ENCODE data around the gene CYP3A7.
"Not testable (repeated sequence)": the region's sequence is repeated elsewhere in the genome, so short reads cannot be mapped to it uniquely, and the experiment has no call there.

Gene CYP3A7

GRCh38 chr7:99739699-99740572, 4.9 kb upstream of the CYP3A7 start:
- Histone ChIP-seq H3K36me3 (ENCODE audit: control insufficient read depth, insufficient read depth, low read length) (no peaks in the 10 kb centered on the region), H3K9ac (ENCODE audit: low read length) (no peak overlapping the region)

GRCh38 chr7:99737726-99738125, 2.7 kb upstream of the CYP3A7 start:
- H3K4me1 ChIP-seq (ENCODE audit: control insufficient read depth, insufficient read depth, low read length), result no peaks in the 10 kb centered on the region
- H3K36me3 ChIP-seq (ENCODE audit: control insufficient read depth, insufficient read depth, low read length), result no peaks in the 10 kb centered on the region
- H3K27me3 ChIP-seq (ENCODE audit: control insufficient read depth, insufficient read depth, low read length), result no peaks in the 10 kb centered on the region
- H3K27ac ChIP-seq (ENCODE audit: low read depth, low read length), result no peak overlapping the region
- no peak overlapping the region for H3K9ac ChIP-seq (ENCODE audit: low read length)
- no peak overlapping the region for H3K4me3 ChIP-seq (ENCODE audit: low read length)

More at GRCh38 chr7:99739699-99740572, 4.9 kb upstream of the CYP3A7 start:
- no peaks in the 10 kb centered on the region for H3K27me3 ChIP-seq (ENCODE audit: control insufficient read depth, insufficient read depth, low read length)
- H3K4me3 ChIP-seq (ENCODE audit: low read length), result no peak overlapping the region
- H3K27ac ChIP-seq (ENCODE audit: low read depth, low read length), result no peak overlapping the region
- no peaks in the 10 kb centered on the region for H3K4me1 ChIP-seq (ENCODE audit: control insufficient read depth, insufficient read depth, low read length)

- not testable (repeated sequence) for H3K9ac ChIP-seq (ENCODE audit: low read length); H3K4me3 ChIP-seq (ENCODE audit: low read length); H3K4me1 ChIP-seq (ENCODE audit: control insufficient read depth, insufficient read depth, low read length); H3K27me3 ChIP-seq (ENCODE audit: control insufficient read depth, insufficient read depth, low read length); H3K36me3 ChIP-seq (ENCODE audit: control insufficient read depth, insufficient read depth, low read length); H3K27ac ChIP-seq (ENCODE audit: low read depth, low read length)
Measured at GRCh38 chr7:99736667-99737066, 1.7 kb upstream of the CYP3A7 start.

GRCh38 chr7:99733448-99733847, 1.5 kb downstream of the CYP3A7 start:
- H3K27ac ChIP-seq (ENCODE audit: low read depth, low read length), result no peak overlapping the region
- no peaks in the 10 kb centered on the region for H3K4me1 ChIP-seq (ENCODE audit: control insufficient read depth, insufficient read depth, low read length)
- no peaks in the 10 kb centered on the region for H3K27me3 ChIP-seq (ENCODE audit: control insufficient read depth, insufficient read depth, low read length)
- H3K36me3 ChIP-seq (ENCODE audit: control insufficient read depth, insufficient read depth, low read length), result no peaks in the 10 kb centered on the region
- no peak overlapping the region for H3K9ac ChIP-seq (ENCODE audit: low read length)
- no peak overlapping the region for H3K4me3 ChIP-seq (ENCODE audit: low read length)

GRCh38 chr7:99733003-99733402, 2.0 kb downstream of the CYP3A7 start:
- Histone ChIP-seq H3K27ac (ENCODE audit: low read depth, low read length) (no peak overlapping the region), H3K4me3 (ENCODE audit: low read length) (no peak overlapping the region), H3K27me3 (ENCODE audit: control insufficient read depth, insufficient read depth, low read length) (no peaks in the 10 kb centered on the region), H3K9ac (ENCODE audit: low read length) (no peak overlapping the region), H3K4me1 (ENCODE audit: control insufficient read depth, insufficient read depth, low read length) (no peaks in the 10 kb centered on the region), H3K36me3 (ENCODE audit: control insufficient read depth, insufficient read depth, low read length) (no peaks in the 10 kb centered on the region)

- H3K4me3 ChIP-seq (ENCODE audit: low read length), result no peak overlapping the region
- H3K4me1 ChIP-seq (ENCODE audit: control insufficient read depth, insufficient read depth, low read length), result no peaks in the 10 kb centered on the region
- no peak overlapping the region for H3K9ac ChIP-seq (ENCODE audit: low read length)
- no peak overlapping the region for H3K27ac ChIP-seq (ENCODE audit: low read depth, low read length)
- no peaks in the 10 kb centered on the region for H3K27me3 ChIP-seq (ENCODE audit: control insufficient read depth, insufficient read depth, low read length)
- no peaks in the 10 kb centered on the region for H3K36me3 ChIP-seq (ENCODE audit: control insufficient read depth, insufficient read depth, low read length)
Measured at GRCh38 chr7:99731638-99732374, 3.2 kb downstream of the CYP3A7 start.

- Histone ChIP-seq H3K4me3 (ENCODE audit: low read length) (no peak overlapping the region), H3K9ac (ENCODE audit: low read length) (no peak overlapping the region), H3K27me3 (ENCODE audit: control insufficient read depth, insufficient read depth, low read length) (no peaks in the 10 kb centered on the region), H3K36me3 (ENCODE audit: control insufficient read depth, insufficient read depth, low read length) (no peaks in the 10 kb centered on the region), H3K27ac (ENCODE audit: low read depth, low read length) (no peak overlapping the region), H3K4me1 (ENCODE audit: control insufficient read depth, insufficient read depth, low read length) (no peaks in the 10 kb centered on the region)
Measured at GRCh38 chr7:99730992-99731391, 4.0 kb downstream of the CYP3A7 start.

- no peak overlapping the region for H3K9ac ChIP-seq (ENCODE audit: low read length)
- no peaks in the 10 kb centered on the region for H3K36me3 ChIP-seq (ENCODE audit: control insufficient read depth, insufficient read depth, low read length)
- no peaks in the 10 kb centered on the region for H3K4me1 ChIP-seq (ENCODE audit: control insufficient read depth, insufficient read depth, low read length)
- H3K4me3 ChIP-seq (ENCODE audit: low read length), result no peak overlapping the region
- no peak overlapping the region for H3K27ac ChIP-seq (ENCODE audit: low read depth, low read length)
- no peaks in the 10 kb centered on the region for H3K27me3 ChIP-seq (ENCODE audit: control insufficient read depth, insufficient read depth, low read length)
Measured at GRCh38 chr7:99730238-99730810, 4.7 kb downstream of the CYP3A7 start.

GRCh38 chr7:99729486-99730237, 5.3 kb downstream of the CYP3A7 start:
- no peak overlapping the region for H3K27ac ChIP-seq (ENCODE audit: low read depth, low read length)
- no peaks in the 10 kb centered on the region for H3K36me3 ChIP-seq (ENCODE audit: control insufficient read depth, insufficient read depth, low read length)
- no peak overlapping the region for H3K9ac ChIP-seq (ENCODE audit: low read length)
- no peaks in the 10 kb centered on the region for H3K4me1 ChIP-seq (ENCODE audit: control insufficient read depth, insufficient read depth, low read length)
- no peak overlapping the region for H3K4me3 ChIP-seq (ENCODE audit: low read length)
- no peaks in the 10 kb centered on the region for H3K27me3 ChIP-seq (ENCODE audit: control insufficient read depth, insufficient read depth, low read length)

GRCh38 chr7:99728615-99729014, 6.4 kb downstream of the CYP3A7 start:
- Histone ChIP-seq H3K4me1 (ENCODE audit: control insufficient read depth, insufficient read depth, low read length) (no peaks in the 10 kb centered on the region), H3K36me3 (ENCODE audit: control insufficient read depth, insufficient read depth, low read length) (no peaks in the 10 kb centered on the region), H3K9ac (ENCODE audit: low read length) (no peak overlapping the region), H3K27ac (ENCODE audit: low read depth, low read length) (no peak overlapping the region), H3K27me3 (ENCODE audit: control insufficient read depth, insufficient read depth, low read length) (no peaks in the 10 kb centered on the region), H3K4me3 (ENCODE audit: low read length) (no peak overlapping the region)

GRCh38 chr7:99723201-99723600, 11.8 kb downstream of the CYP3A7 start:
- H3K9ac ChIP-seq (ENCODE audit: low read length); H3K27me3 ChIP-seq (ENCODE audit: control insufficient read depth, insufficient read depth, low read length); H3K4me3 ChIP-seq (ENCODE audit: low read length); H3K36me3 ChIP-seq (ENCODE audit: control insufficient read depth, insufficient read depth, low read length); H3K4me1 ChIP-seq (ENCODE audit: control insufficient read depth, insufficient read depth, low read length); H3K27ac ChIP-seq (ENCODE audit: low read depth, low read length): not testable (repeated sequence)
